Stimulated activated naive CD8-positive, alpha-beta T cell treated with anti-CD3 and anti-CD28 coated beads, Interleukin-15, amount 100 ng/mL, for 72 hours (primary cell): ENCODE data around the gene SUPT7L.
"Not testable (repeated sequence)": the region's sequence is repeated elsewhere in the genome, so short reads cannot be mapped to it uniquely, and the experiment has no call there.

Experiments
- ATAC-seq: fragments of 150-1000 bp; cut with Tn5 transposase; 2 replicates; pipeline ENCODE4 v1.10.0; 2021; ENCODE audit warnings: mild to moderate bottlenecking, moderate library complexity
- DNase-seq, 2 donors: peaks; one replicate each; pipeline ENCODE4 v3.0.0; 2021 to 2022
- H3K27ac Mint-ChIP-seq, 2 donors: one replicate each; pipeline ENCODE4 v1.8.0; 2022; ENCODE audit warnings: mild to moderate bottlenecking in 2 of 2, mixed read lengths in 2 of 2, moderate library complexity in 2 of 2
- H3K27me3 Mint-ChIP-seq: one replicate; pipeline ENCODE4 v1.8.0; 2022; ENCODE audit warnings: mixed read lengths
- H3K4me1 Mint-ChIP-seq: one replicate; pipeline ENCODE4 v1.8.0; 2022; ENCODE audit warnings: mild to moderate bottlenecking, mixed read lengths
- H3K4me3 Mint-ChIP-seq, 2 donors: one replicate each; pipeline ENCODE4 v1.8.0; 2022; ENCODE audit warnings: mild to moderate bottlenecking in 2 of 2, mixed read lengths in 2 of 2, moderate library complexity in 1 of 2
- H3K9me3 Mint-ChIP-seq, 2 donors: one replicate each; pipeline ENCODE4 v1.8.0; 2022; ENCODE audit warnings: mixed read lengths in 2 of 2

Gene SUPT7L

GRCh38 chr2:27702302-27702701 is 38.9 kb upstream of the SUPT7L start:
- Mint-ChIP-seq H3K4me3 (no peak overlapping the region), H3K27me3 (no peaks in the 10 kb centered on the region), H3K4me1 (peaks cover 26% of the 10 kb centered on the region), H3K27ac (peak overlapping the region in 1 of 2 donors; percentile 22), H3K9me3 (no peaks in the 10 kb centered on the region)
- no peak for ATAC-seq
- no peak for DNase-seq

GRCh38 chr2:27701676-27702075 is 38.3 kb upstream of the SUPT7L start:
- Mint-ChIP-seq H3K4me3 (no peak overlapping the region), H3K9me3 (no peaks in the 10 kb centered on the region), H3K27ac (no peak overlapping the region), H3K4me1 (peaks cover 27% of the 10 kb centered on the region), H3K27me3 (no peaks in the 10 kb centered on the region)
- DNase-seq (no peak), ATAC-seq (no peak)

- no peaks in the 10 kb centered on the region for H3K27me3 Mint-ChIP-seq
- no peak for ATAC-seq
- peaks cover 7% of the 10 kb centered on the region for H3K4me1 Mint-ChIP-seq
- no peaks in the 10 kb centered on the region for H3K9me3 Mint-ChIP-seq
- H3K4me3 Mint-ChIP-seq = no peak overlapping the region
- DNase-seq = no peak
- peak overlapping the region in 1 of 2 donors; percentile 63 for H3K27ac Mint-ChIP-seq
These were observed 34.2 kb upstream of the SUPT7L start for GRCh38 chr2:27697660-27698059.

- H3K9me3 Mint-ChIP-seq = no peaks in the 10 kb centered on the region
These were observed 26.6 kb upstream of the SUPT7L start for GRCh38 chr2:27690052-27690451.

GRCh38 chr2:27689424-27689823 is 26.0 kb upstream of the SUPT7L start:
- Mint-ChIP-seq H3K27me3 (no peaks in the 10 kb centered on the region), H3K27ac (no peak overlapping the region), H3K4me1 (peaks cover 8% of the 10 kb centered on the region), H3K4me3 (no peak overlapping the region), H3K9me3 (no peaks in the 10 kb centered on the region)
- ATAC-seq = no peak
- DNase-seq = no peak

More at GRCh38 chr2:27690052-27690451, 26.6 kb upstream of the SUPT7L start:
- ATAC-seq (no peak), DNase-seq (no peak)
- no peak overlapping the region for H3K27ac Mint-ChIP-seq
- no peaks in the 10 kb centered on the region for H3K27me3 Mint-ChIP-seq
- peaks cover 3% of the 10 kb centered on the region for H3K4me1 Mint-ChIP-seq
- H3K4me3 Mint-ChIP-seq = no peak overlapping the region

GRCh38 chr2:27687232-27687631 is 23.8 kb upstream of the SUPT7L start:
- Mint-ChIP-seq H3K4me1 (peaks cover 22% of the 10 kb centered on the region), H3K27me3 (no peaks in the 10 kb centered on the region), H3K4me3 (no peak overlapping the region), H3K9me3 (no peaks in the 10 kb centered on the region), H3K27ac (no peak overlapping the region)
- no peak for DNase-seq
- no peak for ATAC-seq

GRCh38 chr2:27685577-27685976 is 22.2 kb upstream of the SUPT7L start:
- no peak overlapping the region for H3K4me3 Mint-ChIP-seq
- no peak for ATAC-seq
- H3K27ac Mint-ChIP-seq = no peak overlapping the region
- H3K27me3 Mint-ChIP-seq = no peaks in the 10 kb centered on the region
- no peaks in the 10 kb centered on the region for H3K9me3 Mint-ChIP-seq
- no peak for DNase-seq
- peaks cover 32% of the 10 kb centered on the region for H3K4me1 Mint-ChIP-seq

GRCh38 chr2:27685006-27685405 is 21.6 kb upstream of the SUPT7L start:
- ATAC-seq, H3K9me3 Mint-ChIP-seq, H3K27me3 Mint-ChIP-seq, DNase-seq: not testable (repeated sequence)
- H3K4me3 Mint-ChIP-seq = peak overlapping the region in 1 of 2 donors; percentile 36
- H3K4me1 Mint-ChIP-seq = peaks cover 32% of the 10 kb centered on the region
- peak overlapping the region; percentile 40 to 81 for H3K27ac Mint-ChIP-seq

- Mint-ChIP-seq H3K27me3 (no peaks in the 10 kb centered on the region), H3K9me3 (no peaks in the 10 kb centered on the region), H3K27ac (peak overlapping the region; percentile 67 to 80), H3K4me1 (peaks cover 32% of the 10 kb centered on the region), H3K4me3 (peak overlapping the region in 1 of 2 donors; percentile 65)
- DNase-seq (peak; percentile 85 to 87), ATAC-seq (peak; percentile 89)
These were observed 20.1 kb upstream of the SUPT7L start for GRCh38 chr2:27683390-27684071.

- peak; percentile 79 for ATAC-seq
- not testable (repeated sequence) for DNase-seq, H3K27me3 Mint-ChIP-seq, H3K9me3 Mint-ChIP-seq
- Mint-ChIP-seq H3K27ac (peak overlapping the region; percentile 20 to 81), H3K4me1 (peaks cover 32% of the 10 kb centered on the region), H3K4me3 (peak overlapping the region; percentile 13 to 19)
These were observed 18.9 kb upstream of the SUPT7L start for GRCh38 chr2:27682334-27682771.

- DNase-seq = no peak
- peaks cover 32% of the 10 kb centered on the region for H3K4me1 Mint-ChIP-seq
- ATAC-seq = peak; percentile 65
- H3K27ac Mint-ChIP-seq = peak overlapping the region in 1 of 2 donors; percentile 20
- no peaks in the 10 kb centered on the region for H3K9me3 Mint-ChIP-seq
- no peaks in the 10 kb centered on the region for H3K27me3 Mint-ChIP-seq
- H3K4me3 Mint-ChIP-seq = peak overlapping the region in 1 of 2 donors; percentile 13
These were observed 18.4 kb upstream of the SUPT7L start for GRCh38 chr2:27681841-27682240.

- ATAC-seq (no peak), DNase-seq (no peak)
- Mint-ChIP-seq H3K27ac (no peak overlapping the region), H3K9me3 (no peaks in the 10 kb centered on the region), H3K4me3 (no peak overlapping the region), H3K27me3 (no peaks in the 10 kb centered on the region), H3K4me1 (peaks cover 32% of the 10 kb centered on the region)
These were observed 17.2 kb upstream of the SUPT7L start for GRCh38 chr2:27680571-27680970.

GRCh38 chr2:27672723-27673486 is 9.5 kb upstream of the SUPT7L start:
- no peak for DNase-seq
- Mint-ChIP-seq H3K4me1 (peaks cover 17% of the 10 kb centered on the region), H3K27ac (no peak overlapping the region), H3K4me3 (no peak overlapping the region), H3K9me3 (no peaks in the 10 kb centered on the region), H3K27me3 (no peaks in the 10 kb centered on the region)
- no peak for ATAC-seq

GRCh38 chr2:27671235-27671634 is 7.8 kb upstream of the SUPT7L start:
- Mint-ChIP-seq H3K4me1 (peaks cover 23% of the 10 kb centered on the region), H3K27ac (peak overlapping the region in 1 of 2 donors; percentile 31), H3K27me3 (no peaks in the 10 kb centered on the region), H3K9me3 (no peaks in the 10 kb centered on the region), H3K4me3 (no peak overlapping the region)
- ATAC-seq (no peak), DNase-seq (no peak)

- Mint-ChIP-seq H3K4me1 (peaks cover 45% of the 10 kb centered on the region), H3K9me3 (no peaks in the 10 kb centered on the region), H3K27ac (no peak overlapping the region), H3K4me3 (no peak overlapping the region), H3K27me3 (no peaks in the 10 kb centered on the region)
- DNase-seq (no peak), ATAC-seq (no peak)
These were observed 4.0 kb upstream of the SUPT7L start for GRCh38 chr2:27667446-27667845.

- no peak for ATAC-seq
- Mint-ChIP-seq H3K4me1 (peaks cover 46% of the 10 kb centered on the region), H3K27ac (peak overlapping the region; percentile 7 to 99), H3K9me3 (no peaks in the 10 kb centered on the region), H3K4me3 (peak overlapping the region; percentile 99), H3K27me3 (no peaks in the 10 kb centered on the region)
- no peak for DNase-seq
These were observed 1.4 kb upstream of the SUPT7L start for GRCh38 chr2:27664622-27665363.
